Mammary epithelial cell (primary cell): ENCODE measurements around the gene FSTL3.

Experiments used
- EZH2 ChIP-seq: IDR thresholded peaks from 2 replicates; pipeline ENCODE4 v1.6.1; 2012; ENCODE audit warnings: low read length, inconsistent platforms, borderline replicate concordance
- TF ChIP-seq, protein P1 (sequence below), 2 donors: IDR thresholded peaks in 1 of 2; conservative IDR thresholded peaks in 1 of 2; 2 replicates each; pipeline ENCODE4 v1.5.1; 2011 to 2012; ENCODE audit warnings: inconsistent platforms in 2 of 2, low read length in 2 of 2, mild to moderate bottlenecking in 2 of 2, control low read depth in 1 of 2, low read depth in 1 of 2; ENCODE audit not compliant: insufficient read depth in 1 of 2; ENCODE audit errors: extremely low read depth in 1 of 2

DNA sequence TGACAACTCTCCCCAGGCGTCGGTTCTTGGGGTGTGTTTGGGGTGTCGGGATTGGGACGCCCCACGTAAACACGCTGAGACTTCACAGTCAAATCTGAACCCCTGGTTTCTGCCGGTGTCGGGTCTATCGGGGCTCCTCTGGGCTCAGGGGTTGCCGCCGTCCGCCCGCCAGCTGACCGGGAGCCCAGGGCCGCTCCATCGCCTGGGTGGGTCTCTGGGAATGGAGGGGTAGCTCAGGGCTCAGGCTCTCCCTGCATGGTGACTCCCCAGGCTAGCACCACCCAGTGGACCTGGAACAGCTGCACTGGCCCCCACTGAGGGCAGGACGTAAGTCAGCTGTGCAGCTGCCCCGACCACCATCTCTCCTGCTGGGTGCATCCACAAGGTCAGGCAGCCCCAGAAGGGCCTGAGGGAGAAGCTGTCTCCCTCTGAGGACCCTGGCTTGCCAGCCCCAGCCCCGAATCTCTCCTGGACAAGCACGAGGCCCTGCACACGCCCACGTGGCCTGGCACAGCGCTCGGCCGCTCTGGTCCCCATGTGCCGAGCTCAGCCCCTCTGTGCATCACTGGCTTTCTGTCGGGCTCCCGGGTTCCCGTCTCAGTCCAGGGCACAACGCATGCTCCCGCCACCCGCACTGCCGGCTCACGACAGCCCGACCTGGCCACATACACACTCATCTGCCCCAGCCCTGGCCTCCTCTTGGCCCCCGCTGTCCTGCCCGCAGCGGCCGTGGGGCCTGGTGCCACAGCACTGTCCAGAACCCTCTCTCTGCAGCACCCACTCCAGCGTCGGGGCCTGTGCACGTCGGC is 19.2 kb upstream of the FSTL3 start:
- no peak for TF ChIP-seq EZH2
- TF ChIP-seq, protein P1, sequence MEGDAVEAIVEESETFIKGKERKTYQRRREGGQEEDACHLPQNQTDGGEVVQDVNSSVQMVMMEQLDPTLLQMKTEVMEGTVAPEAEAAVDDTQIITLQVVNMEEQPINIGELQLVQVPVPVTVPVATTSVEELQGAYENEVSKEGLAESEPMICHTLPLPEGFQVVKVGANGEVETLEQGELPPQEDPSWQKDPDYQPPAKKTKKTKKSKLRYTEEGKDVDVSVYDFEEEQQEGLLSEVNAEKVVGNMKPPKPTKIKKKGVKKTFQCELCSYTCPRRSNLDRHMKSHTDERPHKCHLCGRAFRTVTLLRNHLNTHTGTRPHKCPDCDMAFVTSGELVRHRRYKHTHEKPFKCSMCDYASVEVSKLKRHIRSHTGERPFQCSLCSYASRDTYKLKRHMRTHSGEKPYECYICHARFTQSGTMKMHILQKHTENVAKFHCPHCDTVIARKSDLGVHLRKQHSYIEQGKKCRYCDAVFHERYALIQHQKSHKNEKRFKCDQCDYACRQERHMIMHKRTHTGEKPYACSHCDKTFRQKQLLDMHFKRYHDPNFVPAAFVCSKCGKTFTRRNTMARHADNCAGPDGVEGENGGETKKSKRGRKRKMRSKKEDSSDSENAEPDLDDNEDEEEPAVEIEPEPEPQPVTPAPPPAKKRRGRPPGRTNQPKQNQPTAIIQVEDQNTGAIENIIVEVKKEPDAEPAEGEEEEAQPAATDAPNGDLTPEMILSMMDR (conservative IDR thresholded peaks at IDR 0.05 in 1 of 2, IDR thresholded peaks at IDR 0.05 in 1 of 2; ENCODE audit: extremely low read depth in 1 of 2, insufficient read depth in 1 of 2, low read depth in 1 of 2, low read length in 2 of 2) = no peak
